ENCODE measurements around the gene PCYT2. TPM values are rescaled to one million over a fixed set of nuclear protein-coding genes. Genes with fewer than 3 reads are reported as not detected.

Gene PCYT2
- total RNA-seq, 3 donors from 2014 or later: 36.0 to 59.4 (median 58.3) TPM

DNA sequence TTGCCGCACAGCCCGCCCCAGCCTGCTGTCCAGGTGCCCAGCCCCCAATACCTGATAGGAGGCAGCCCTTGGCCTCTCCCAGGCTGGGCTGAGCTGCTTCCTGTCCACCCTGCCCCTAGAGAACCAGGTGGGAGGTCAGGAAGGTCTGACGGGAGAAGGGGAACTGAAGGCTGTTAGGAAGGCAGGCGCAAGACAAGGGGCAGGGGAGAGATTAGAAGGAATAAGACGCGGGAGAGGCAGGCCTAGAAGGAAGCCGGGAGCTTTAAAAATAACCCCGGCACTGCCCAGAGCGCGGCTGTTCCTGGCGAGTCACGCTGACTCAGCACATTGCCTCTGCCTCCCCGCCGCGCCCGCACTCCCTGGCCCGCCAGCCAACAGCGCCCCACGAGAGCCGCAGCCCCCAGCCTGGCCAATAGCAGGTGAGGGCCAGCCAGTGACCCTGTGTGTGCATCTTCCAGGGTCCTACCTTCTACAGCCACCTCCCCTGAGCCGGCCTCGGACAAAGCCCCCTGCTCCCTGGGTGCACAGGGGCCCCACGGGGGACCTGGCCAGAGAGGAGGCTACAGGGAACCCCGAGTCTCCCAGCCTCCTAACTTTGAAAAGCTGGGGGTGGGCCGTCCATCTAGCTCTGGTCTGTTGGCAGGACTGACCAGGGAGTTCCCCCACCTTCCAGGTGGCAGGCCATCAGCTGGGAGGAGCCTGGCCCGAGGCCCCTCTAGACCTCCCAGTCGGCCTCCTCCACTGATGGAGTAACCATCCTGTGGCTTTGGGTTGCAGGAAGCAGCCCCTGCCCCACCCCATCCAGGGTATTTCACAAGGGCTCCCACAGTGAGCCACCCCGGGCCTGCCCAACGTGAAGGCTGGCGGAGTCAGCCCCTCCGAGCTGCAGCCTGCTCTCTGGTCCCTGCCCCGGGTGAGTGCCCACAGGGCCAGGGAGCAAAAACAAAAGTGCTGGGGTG is 12.4 kb upstream of the PCYT2 start:
- Histone ChIP-seq H3K4me3 (no peak overlapping the region), H3K9me3 (no peaks in the 10 kb centered on the region), H3K36me3 (ENCODE audit: low read depth) (no peaks in the 10 kb centered on the region), H3K4me1 (ENCODE audit: low read depth) (peaks cover 59% of the 10 kb centered on the region)
- TF ChIP-seq CTCF (IDR thresholded peaks at IDR 0.05): no peak
- intact Hi-C loops (cut with DNase I, micrococcal nuclease): no loop called here
- ATAC-seq (peak; percentile 49), DNase-seq (peak; percentile 83 to 88 (median 86))

DNA sequence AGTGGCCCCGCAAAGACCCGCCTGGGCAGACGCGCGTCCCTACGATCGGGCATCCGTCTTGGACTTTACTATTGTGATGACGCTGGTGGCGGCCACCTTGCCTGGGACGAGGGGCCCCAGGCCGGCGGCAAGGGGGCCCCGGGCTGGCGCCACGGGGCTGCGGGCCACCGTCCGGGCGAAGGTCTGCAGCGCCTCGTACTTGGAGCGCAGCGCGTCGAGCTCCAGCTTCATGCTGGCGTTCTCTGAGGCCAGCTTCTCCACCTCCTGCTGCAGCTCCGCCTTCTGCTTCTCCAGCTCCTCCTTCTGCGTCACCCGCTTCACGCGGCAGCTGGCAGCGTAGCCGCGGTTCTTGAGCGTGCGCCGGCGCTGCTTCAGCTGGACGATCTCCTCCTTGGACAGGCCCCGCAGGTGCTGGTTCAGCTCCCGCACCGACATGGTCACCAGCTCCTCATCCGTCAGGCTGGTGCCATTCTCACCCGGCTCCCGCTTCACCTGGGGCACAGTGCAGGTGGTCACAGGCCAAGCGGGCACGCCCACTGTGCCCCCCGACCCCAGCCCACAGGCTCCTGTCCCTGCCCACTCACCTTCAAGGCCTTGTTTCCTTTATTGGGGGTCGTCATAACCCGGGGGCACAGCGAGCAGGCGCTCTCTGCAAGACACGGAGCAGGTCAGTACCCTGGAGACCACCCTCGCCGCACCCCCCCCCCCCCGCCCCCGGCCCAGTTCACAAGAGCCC is 11.5 kb upstream of the PCYT2 start:
- Histone ChIP-seq H3K4me3 (no peak overlapping the region), H3K36me3 (ENCODE audit: low read depth) (no peaks in the 10 kb centered on the region), H3K4me1 (ENCODE audit: low read depth) (peaks cover 56% of the 10 kb centered on the region), H3K9me3 (no peaks in the 10 kb centered on the region)
- DNase-seq (no peak), ATAC-seq (no peak)
- intact Hi-C loops (cut with DNase I, micrococcal nuclease): no loop called here
- no peak for TF ChIP-seq CTCF (IDR thresholded peaks at IDR 0.05)

DNA sequence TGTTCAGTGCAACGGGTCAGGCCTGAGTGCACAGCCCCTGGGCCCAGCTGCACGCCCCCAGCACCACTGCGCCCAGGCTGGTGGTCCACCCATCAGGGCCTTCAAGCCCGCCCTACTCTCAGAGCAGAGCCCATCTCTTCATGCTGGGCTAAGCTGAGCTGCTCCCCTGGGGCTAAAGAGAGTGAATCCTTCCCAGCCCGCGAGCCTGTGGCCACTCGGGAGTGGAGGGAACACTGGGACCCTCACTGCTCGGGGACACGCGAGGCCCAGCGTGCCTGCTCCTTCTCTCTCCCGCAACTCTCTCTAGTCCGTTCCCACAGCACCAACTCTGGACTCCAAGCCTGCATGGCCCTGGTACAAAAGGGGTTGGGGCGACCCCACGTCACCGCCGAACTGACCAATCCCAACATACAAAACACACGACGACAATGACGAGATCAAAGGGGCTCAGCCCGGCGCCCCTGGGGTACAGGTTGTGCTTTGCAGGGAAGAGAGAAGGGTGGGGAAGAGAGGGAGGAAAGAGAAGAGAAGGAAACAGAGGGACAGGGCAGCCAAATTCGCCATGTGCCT is 10.9 kb upstream of the PCYT2 start:
- H3K4me3 ChIP-seq: no peak overlapping the region
- TF ChIP-seq CTCF (IDR thresholded peaks at IDR 0.05): no peak
- no peaks in the 10 kb centered on the region for H3K36me3 ChIP-seq (ENCODE audit: low read depth)
- no peaks in the 10 kb centered on the region for H3K9me3 ChIP-seq
- ATAC-seq: no peak
- DNase-seq: no peak
- intact Hi-C loops (cut with DNase I, micrococcal nuclease): no loop called here
- H3K4me1 ChIP-seq (ENCODE audit: low read depth): peaks cover 56% of the 10 kb centered on the region

- H3K4me1 ChIP-seq (ENCODE audit: low read depth): peaks cover 60% of the 10 kb centered on the region
- DNase-seq: no peak
- TF ChIP-seq CTCF (IDR thresholded peaks at IDR 0.05): no peak
- H3K4me3 ChIP-seq: no peak overlapping the region
- no peaks in the 10 kb centered on the region for H3K9me3 ChIP-seq
- ATAC-seq: no peak
- intact Hi-C loops (cut with DNase I, micrococcal nuclease): no loop called here
- no peaks in the 10 kb centered on the region for H3K36me3 ChIP-seq (ENCODE audit: low read depth)
Observed at GRCh38 chr17:81921537-81921862, 10.3 kb upstream of the PCYT2 start.

- ATAC-seq (no peak), DNase-seq (no peak)
- no peaks in the 10 kb centered on the region for H3K36me3 ChIP-seq (ENCODE audit: low read depth)
- no peak for TF ChIP-seq CTCF (IDR thresholded peaks at IDR 0.05)
- H3K4me3 ChIP-seq: no peak overlapping the region
- no peaks in the 10 kb centered on the region for H3K9me3 ChIP-seq
- intact Hi-C loops (cut with DNase I, micrococcal nuclease): no loop called here
- peaks cover 60% of the 10 kb centered on the region for H3K4me1 ChIP-seq (ENCODE audit: low read depth)
Observed at GRCh38 chr17:81920612-81921536, 9.7 kb upstream of the PCYT2 start.

Data from mucosa of descending colon (tissue), 3 donors.